A549 (cell line): ENCODE results near the gene CNTNAP2. TPM values are rescaled to one million over a fixed set of nuclear protein-coding genes. Genes with fewer than 3 reads are reported as not detected.

ENCODE experiments used
- ATAC-seq, 2 experiments: fragments of 200-7000 bp in 1 of 2; fragments of >200 bp in 1 of 2; cut with Nextera tagmentation in 1 of 2; cut with Tn5 transposase in 1 of 2; 3 replicates each; pipeline versions ENCODE4 v1.8.0 to v1.9.1; 2018 to 2020; ENCODE audit warnings: mild to moderate bottlenecking in 1 of 2, moderate library complexity in 1 of 2
- CTCF ChIA-PET: fragments of 300-600 bp; sonication (Branson Sonifier 250); formaldehyde crosslinking; extraction: SDS; loops from one replicate; lab custom pipeline; 2021; ENCODE audit warnings: antibody characterized with exemption, inconsistent platforms; lab: Yijun Ruan, JAX
- POLR2A ChIA-PET: fragments of 350-600 bp; formaldehyde crosslinking; extraction: SDS; loops from one replicate; lab custom pipeline; 2021; ENCODE audit warnings: antibody characterized with exemption, inconsistent platforms; lab: Yijun Ruan, JAX
- DNase-seq, 2 experiments: peaks; one replicate each; pipeline versions ENCODE4 v3.0.0 to v3.0.0-alpha.2; 2011 to 2016; ENCODE audit warnings: low read depth in 1 of 2, low spot score in 1 of 2
- FAIRE-seq: peaks from 2 replicates; lab custom pipeline; 2011; peaks lifted over from hg19 to GRCh38; lab: Jason Lieb, UNC
- H3K27ac ChIP-seq, 2 experiments: fragments of >200 bp; sonication (Bioruptor Twin); formaldehyde crosslinking; 3 replicates each; pipeline ENCODE4 v1.5.1; 2016 to 2017
- H3K4me1 ChIP-seq: fragments of >200 bp; sonication (Bioruptor Twin); formaldehyde crosslinking; 3 replicates; pipeline ENCODE4 v1.6.1; 2016
- H3K4me2 ChIP-seq: fragments of >200 bp; sonication (Bioruptor Twin); formaldehyde crosslinking; 3 replicates; pipeline ENCODE4 v1.6.1; 2016
- H3K4me3 ChIP-seq: fragments of >200 bp; sonication (Bioruptor Twin); formaldehyde crosslinking; 3 replicates; pipeline ENCODE4 v1.5.1; 2016
- H3K9me3 ChIP-seq: fragments of >200 bp; sonication (Bioruptor Twin); formaldehyde crosslinking; 3 replicates; pipeline ENCODE4 v1.6.1; 2016
- BHLHE40 ChIP-seq: IDR thresholded peaks from 2 replicates; pipeline ENCODE4 v1.6.1; 2012; ENCODE audit warnings: low read depth, low read length, inconsistent platforms
- CBX2 ChIP-seq: fragments of 200-600 bp; sonication (generic); IDR thresholded peaks from 2 replicates; pipeline ENCODE4 v1.6.1; 2016; ENCODE audit warnings: low read depth, mild to moderate bottlenecking, borderline replicate concordance
- CBX8 ChIP-seq: fragments of 200-600 bp; sonication (generic); IDR thresholded peaks from 2 replicates; pipeline ENCODE4 v1.6.1; 2016
- CHD2 ChIP-seq: fragments of 150-350 bp; IDR thresholded peaks from 2 replicates; pipeline ENCODE4 v1.6.1; 2014; ENCODE audit warnings: low read length; ENCODE audit not compliant: partially characterized antibody
- CHD4 ChIP-seq: fragments of 200-600 bp; sonication (generic); IDR thresholded peaks from 2 replicates; pipeline ENCODE4 v1.6.1; 2016; ENCODE audit warnings: antibody characterized with exemption, mild to moderate bottlenecking, borderline replicate concordance
- ESRRA ChIP-seq: fragments of 150-350 bp; IDR thresholded peaks from 2 replicates; pipeline ENCODE4 v1.6.1; 2014; ENCODE audit warnings: mild to moderate bottlenecking, low read length, borderline replicate concordance
- FOXS1 ChIP-seq: fragments of 250-450 bp; sonication (Bioruptor Pico); IDR thresholded peaks from 2 replicates; pipeline ENCODE4 v1.5.0; 2020; ENCODE audit warnings: mild to moderate bottlenecking, moderate library complexity
- HEYL ChIP-seq: fragments of 250-450 bp; sonication (Bioruptor Pico); IDR thresholded peaks from 2 replicates; pipeline ENCODE4 v1.8.0; 2021; ENCODE audit warnings: mild to moderate bottlenecking, moderate library complexity
- JUNB ChIP-seq: fragments of >200 bp; sonication (Bioruptor Twin); formaldehyde crosslinking; IDR thresholded peaks from 2 replicates; pipeline ENCODE4 v1.6.1; 2016
- MAFK ChIP-seq: fragments of 450-650 bp; IDR thresholded peaks from 2 replicates; pipeline ENCODE4 v1.6.1; 2014; ENCODE audit not compliant: partially characterized antibody
- PHF8 ChIP-seq: fragments of 200-600 bp; sonication (generic); IDR thresholded peaks from 2 replicates; pipeline ENCODE4 v1.6.1; 2016; ENCODE audit warnings: low read depth, mild to moderate bottlenecking, antibody characterized with exemption, moderate library complexity, borderline replicate concordance
- POLR2AphosphoS2 ChIP-seq: conservative IDR thresholded peaks from 2 replicates; pipeline ENCODE4 v1.6.1; 2012; ENCODE audit warnings: low read length, improper control_type of control experiment, inconsistent platforms
- RARB ChIP-seq: fragments of 250-450 bp; sonication (Bioruptor Pico); IDR thresholded peaks from 2 replicates; pipeline ENCODE4 v1.8.0; 2021; ENCODE audit warnings: mild to moderate bottlenecking, moderate library complexity
- SMC3 ChIP-seq: fragments of >200 bp; sonication (Bioruptor Twin); formaldehyde crosslinking; IDR thresholded peaks from 3 replicates; pipeline ENCODE4 v1.6.1; 2018; ENCODE audit warnings: inconsistent platforms
- TFCP2L1 ChIP-seq: fragments of 250-450 bp; sonication (Bioruptor Pico); IDR thresholded peaks from 2 replicates; pipeline ENCODE4 v1.5.0; 2021; ENCODE audit warnings: mild to moderate bottlenecking
- ZNF302 ChIP-seq: fragments of 250-450 bp; sonication (Bioruptor Pico); IDR thresholded peaks from 2 replicates; pipeline ENCODE4 v1.9.0; 2021; ENCODE audit warnings: inconsistent platforms, mild to moderate bottlenecking, moderate library complexity
- ZSCAN20 ChIP-seq: fragments of 250-450 bp; sonication (Bioruptor Pico); IDR thresholded peaks from 2 replicates; pipeline ENCODE4 v1.8.0; 2022; ENCODE audit warnings: mild to moderate bottlenecking, moderate library complexity
- WGBS: methylation state at CpG from one replicate; pipeline ENCODE4 v1.1.6; 2017; ENCODE audit errors: missing lambda C conversion rate; 5-methylcytosine and 5-hydroxymethylcytosine counted together
- polyA plus RNA-seq, 4 experiments: library from polyadenylated mRNA; depleted of rRNA in 3 of 4; stranded (reverse); fragments of >200 nt; fragmentation: RNase III in 1 of 4; extraction: RNeasy Plus Mini Kit Qiagen cat#74134 plus additional on column Dnase treatment in 1 of 4; gene quantifications; 2 replicates in 3 of 4; 3 replicates in 1 of 4; pipeline ENCODE4 v1.2.3, GENCODE V29; 2011 to 2017
- TF ChIP-seq, protein P1 (sequence below): fragments of 450-650 bp; IDR thresholded peaks from 2 replicates; pipeline ENCODE4 v1.6.1; 2014; ENCODE audit warnings: antibody characterized with exemption
- TF ChIP-seq, protein P2 (sequence below): fragments of >200 bp; sonication (Bioruptor Twin); formaldehyde crosslinking; IDR thresholded peaks from 3 replicates; pipeline ENCODE4 v1.5.1; 2016
- TF ChIP-seq, protein P3 (sequence below): fragments of >200 bp; sonication (Bioruptor Twin); formaldehyde crosslinking; IDR thresholded peaks from 3 replicates; pipeline ENCODE4 v1.6.1; 2016
- TF ChIP-seq, protein P4 (sequence below): fragments of 200-600 bp; sonication (generic); IDR thresholded peaks from 2 replicates; pipeline ENCODE4 v1.6.1; 2016; ENCODE audit warnings: antibody characterized with exemption, mild to moderate bottlenecking, moderate library complexity

The CNTNAP2 gene
- polyA plus RNA-seq, 2 of the 4 experiments (the other 2 are of a cell fraction) = 0.05 to 0.13 TPM

DNA sequence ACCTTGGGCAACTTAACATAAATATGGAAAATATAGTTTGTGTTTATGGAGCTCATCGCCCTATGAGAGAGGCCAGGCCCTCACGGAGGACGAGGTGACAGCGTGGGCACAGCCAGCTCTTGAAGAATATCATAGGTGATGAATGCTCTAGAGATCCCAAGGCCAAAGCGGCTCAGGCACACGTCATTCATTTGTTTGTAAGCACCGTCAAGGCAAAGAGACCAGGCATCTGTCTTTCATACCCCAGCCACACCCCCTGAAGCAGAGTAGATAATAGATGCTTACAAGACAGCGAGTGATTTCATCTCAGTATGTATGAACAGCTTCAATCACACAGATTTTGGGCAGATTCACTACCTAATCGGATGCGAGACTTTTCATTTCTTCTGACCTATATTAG lies 2231.9 kb downstream of the CNTNAP2 start:
- POLR2A ChIA-PET = no interaction called here
- FAIRE-seq (no peak), ATAC-seq (no peak)
- Histone ChIP-seq H3K4me1 (no peaks in the 10 kb centered on the region), H3K4me3 (no peak overlapping the region), H3K4me2 (no peak overlapping the region)
- 65% methylated on average over 10 of the region's 10 CpGs for WGBS
- TF ChIP-seq CHD4 (no peak), ZNF302 (CRISPR knock-in tag) (no peak), RARB (CRISPR knock-in tag) (no peak), SMC3 (no peak), JUNB (no peak), POLR2AphosphoS2 (no peak), CBX8 (no peak), BHLHE40 (no peak), CBX2 (no peak), ESRRA (no peak), ZSCAN20 (CRISPR knock-in tag) (no peak), HEYL (CRISPR knock-in tag) (no peak), TFCP2L1 (CRISPR knock-in tag) (no peak), MAFK (no peak), CHD2 (no peak), FOXS1 (CRISPR knock-in tag) (no peak)
- TF ChIP-seq, protein P1, sequence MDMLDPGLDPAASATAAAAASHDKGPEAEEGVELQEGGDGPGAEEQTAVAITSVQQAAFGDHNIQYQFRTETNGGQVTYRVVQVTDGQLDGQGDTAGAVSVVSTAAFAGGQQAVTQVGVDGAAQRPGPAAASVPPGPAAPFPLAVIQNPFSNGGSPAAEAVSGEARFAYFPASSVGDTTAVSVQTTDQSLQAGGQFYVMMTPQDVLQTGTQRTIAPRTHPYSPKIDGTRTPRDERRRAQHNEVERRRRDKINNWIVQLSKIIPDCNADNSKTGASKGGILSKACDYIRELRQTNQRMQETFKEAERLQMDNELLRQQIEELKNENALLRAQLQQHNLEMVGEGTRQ = no peak
- TF ChIP-seq, protein P2, sequence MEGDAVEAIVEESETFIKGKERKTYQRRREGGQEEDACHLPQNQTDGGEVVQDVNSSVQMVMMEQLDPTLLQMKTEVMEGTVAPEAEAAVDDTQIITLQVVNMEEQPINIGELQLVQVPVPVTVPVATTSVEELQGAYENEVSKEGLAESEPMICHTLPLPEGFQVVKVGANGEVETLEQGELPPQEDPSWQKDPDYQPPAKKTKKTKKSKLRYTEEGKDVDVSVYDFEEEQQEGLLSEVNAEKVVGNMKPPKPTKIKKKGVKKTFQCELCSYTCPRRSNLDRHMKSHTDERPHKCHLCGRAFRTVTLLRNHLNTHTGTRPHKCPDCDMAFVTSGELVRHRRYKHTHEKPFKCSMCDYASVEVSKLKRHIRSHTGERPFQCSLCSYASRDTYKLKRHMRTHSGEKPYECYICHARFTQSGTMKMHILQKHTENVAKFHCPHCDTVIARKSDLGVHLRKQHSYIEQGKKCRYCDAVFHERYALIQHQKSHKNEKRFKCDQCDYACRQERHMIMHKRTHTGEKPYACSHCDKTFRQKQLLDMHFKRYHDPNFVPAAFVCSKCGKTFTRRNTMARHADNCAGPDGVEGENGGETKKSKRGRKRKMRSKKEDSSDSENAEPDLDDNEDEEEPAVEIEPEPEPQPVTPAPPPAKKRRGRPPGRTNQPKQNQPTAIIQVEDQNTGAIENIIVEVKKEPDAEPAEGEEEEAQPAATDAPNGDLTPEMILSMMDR = no peak
- TF ChIP-seq, protein P3, sequence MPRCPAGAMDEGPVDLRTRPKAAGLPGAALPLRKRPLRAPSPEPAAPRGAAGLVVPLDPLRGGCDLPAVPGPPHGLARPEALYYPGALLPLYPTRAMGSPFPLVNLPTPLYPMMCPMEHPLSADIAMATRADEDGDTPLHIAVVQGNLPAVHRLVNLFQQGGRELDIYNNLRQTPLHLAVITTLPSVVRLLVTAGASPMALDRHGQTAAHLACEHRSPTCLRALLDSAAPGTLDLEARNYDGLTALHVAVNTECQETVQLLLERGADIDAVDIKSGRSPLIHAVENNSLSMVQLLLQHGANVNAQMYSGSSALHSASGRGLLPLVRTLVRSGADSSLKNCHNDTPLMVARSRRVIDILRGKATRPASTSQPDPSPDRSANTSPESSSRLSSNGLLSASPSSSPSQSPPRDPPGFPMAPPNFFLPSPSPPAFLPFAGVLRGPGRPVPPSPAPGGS = no peak
- TF ChIP-seq, protein P4, sequence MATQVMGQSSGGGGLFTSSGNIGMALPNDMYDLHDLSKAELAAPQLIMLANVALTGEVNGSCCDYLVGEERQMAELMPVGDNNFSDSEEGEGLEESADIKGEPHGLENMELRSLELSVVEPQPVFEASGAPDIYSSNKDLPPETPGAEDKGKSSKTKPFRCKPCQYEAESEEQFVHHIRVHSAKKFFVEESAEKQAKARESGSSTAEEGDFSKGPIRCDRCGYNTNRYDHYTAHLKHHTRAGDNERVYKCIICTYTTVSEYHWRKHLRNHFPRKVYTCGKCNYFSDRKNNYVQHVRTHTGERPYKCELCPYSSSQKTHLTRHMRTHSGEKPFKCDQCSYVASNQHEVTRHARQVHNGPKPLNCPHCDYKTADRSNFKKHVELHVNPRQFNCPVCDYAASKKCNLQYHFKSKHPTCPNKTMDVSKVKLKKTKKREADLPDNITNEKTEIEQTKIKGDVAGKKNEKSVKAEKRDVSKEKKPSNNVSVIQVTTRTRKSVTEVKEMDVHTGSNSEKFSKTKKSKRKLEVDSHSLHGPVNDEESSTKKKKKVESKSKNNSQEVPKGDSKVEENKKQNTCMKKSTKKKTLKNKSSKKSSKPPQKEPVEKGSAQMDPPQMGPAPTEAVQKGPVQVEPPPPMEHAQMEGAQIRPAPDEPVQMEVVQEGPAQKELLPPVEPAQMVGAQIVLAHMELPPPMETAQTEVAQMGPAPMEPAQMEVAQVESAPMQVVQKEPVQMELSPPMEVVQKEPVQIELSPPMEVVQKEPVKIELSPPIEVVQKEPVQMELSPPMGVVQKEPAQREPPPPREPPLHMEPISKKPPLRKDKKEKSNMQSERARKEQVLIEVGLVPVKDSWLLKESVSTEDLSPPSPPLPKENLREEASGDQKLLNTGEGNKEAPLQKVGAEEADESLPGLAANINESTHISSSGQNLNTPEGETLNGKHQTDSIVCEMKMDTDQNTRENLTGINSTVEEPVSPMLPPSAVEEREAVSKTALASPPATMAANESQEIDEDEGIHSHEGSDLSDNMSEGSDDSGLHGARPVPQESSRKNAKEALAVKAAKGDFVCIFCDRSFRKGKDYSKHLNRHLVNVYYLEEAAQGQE = no peak
- TF ChIP-seq, all 56 proteins: peak for 0
- CTCF ChIA-PET = no interaction called here
- Histone ChIP-seq H3K27ac (no peak overlapping the region), H3K9me3 (no peaks in the 10 kb centered on the region)
- DNase-seq = no peak

DNA sequence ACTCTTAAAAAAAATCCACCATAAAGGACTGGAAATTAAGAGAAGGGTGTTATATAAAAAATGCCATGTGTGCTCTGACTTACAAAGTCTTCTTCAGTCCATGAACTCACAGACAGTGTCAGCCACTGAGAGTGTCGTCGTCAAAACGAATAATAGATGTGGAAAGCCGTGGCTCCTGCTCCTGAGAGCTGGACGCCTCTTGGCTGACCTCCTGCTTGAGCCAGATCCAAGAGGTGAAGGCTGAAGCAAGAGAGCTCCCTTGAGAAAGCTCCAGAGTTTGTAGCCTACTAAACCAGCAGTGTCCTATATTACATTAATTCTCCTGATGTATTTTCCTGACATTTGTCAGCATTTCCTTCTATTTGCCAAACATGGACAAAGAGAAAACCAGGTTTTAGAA lies 2239.7 kb downstream of the CNTNAP2 start:
- FAIRE-seq = no peak
- 20% methylated on average over 5 of the region's 5 CpGs for WGBS
- no peak for TF ChIP-seq PHF8
- no peak for DNase-seq
- no peaks in the 10 kb centered on the region for H3K4me1 ChIP-seq
- H3K4me3 ChIP-seq = no peak overlapping the region
- CTCF ChIA-PET = interaction anchor here (1.0 kb wide), 1 partner anchor 53 kb away, joined by 3 read pairs; no protein-coding TSS in a partner anchor
- POLR2A ChIA-PET = interaction anchor here (0.6 kb wide), 1 partner anchor 1310 kb away, joined by 4 read pairs; no protein-coding TSS in a partner anchor
- H3K4me2 ChIP-seq = no peak overlapping the region
- H3K27ac ChIP-seq = no peak overlapping the region
- no peak for ATAC-seq
- H3K9me3 ChIP-seq = no peaks in the 10 kb centered on the region
